Measurements from ENCODE around the gene RPP25L. TPM values are rescaled to one million over a fixed set of nuclear protein-coding genes. Genes with fewer than 3 reads are reported as not detected.
"Not testable (repeated sequence)": the region's sequence is repeated elsewhere in the genome, so short reads cannot be mapped to it uniquely, and the experiment has no call there.

RPP25L gene
- total and polyA plus RNA-seq, 10 of the 15 experiments (the other 5 are each of a cell fraction or from before 2014, with no cell fraction given): 7.7 to 30.2 (median 16.8) TPM

DNA sequence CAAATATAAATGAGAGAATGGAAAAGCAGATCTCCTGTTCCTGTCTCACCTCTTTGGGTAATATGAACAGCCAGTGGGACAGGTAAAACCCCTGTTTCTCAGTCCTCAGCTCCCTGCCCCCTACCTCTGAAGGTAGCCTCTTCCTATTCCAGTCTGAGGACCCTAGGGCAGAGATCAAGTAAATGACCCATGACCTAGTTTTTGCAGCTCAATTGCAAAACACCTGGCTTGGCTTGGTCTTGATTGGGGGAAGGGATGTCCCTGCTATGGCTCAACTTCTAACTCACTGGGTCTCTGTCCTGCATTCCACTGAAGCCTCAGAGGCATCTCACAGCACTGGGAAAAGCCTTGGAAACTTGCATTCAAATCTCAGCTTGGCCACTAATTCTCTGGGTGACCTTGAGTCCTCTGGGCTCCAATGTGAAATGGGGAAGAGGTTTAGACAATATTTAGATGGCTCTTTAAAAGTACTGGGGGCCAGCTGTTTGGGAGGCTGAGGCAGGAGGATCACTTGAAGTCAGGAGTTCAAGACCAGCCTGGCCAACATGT, 32.9 kb upstream of the RPP25L start:
- no peaks in the 10 kb centered on the region for H3K27me3 ChIP-seq (replicated peaks in 1 of 2; ENCODE audit: control insufficient read depth in 2 of 2, insufficient read depth in 2 of 2, low read length in 1 of 2)
- no peak for DNase-seq (ENCODE audit: low read depth, low spot score)
- H3K9ac ChIP-seq (ENCODE audit: control insufficient read depth, insufficient read depth, low read length): no peak overlapping the region
- no peak for FAIRE-seq
- H3K9me3 ChIP-seq (replicated peaks; ENCODE audit: control insufficient read depth, insufficient read depth, low read length): no peaks in the 10 kb centered on the region
- no peak for TF ChIP-seq HDGF (IDR thresholded peaks at IDR 0.05)
- TF ChIP-seq CEBPB (IDR thresholded peaks at IDR 0.05; ENCODE audit: borderline replicate concordance in 1 of 2, low read depth in 2 of 2, low read length in 2 of 2): no peak
- TF ChIP-seq RBBP5 (conservative IDR thresholded peaks at IDR 0.05): no peak
- TF ChIP-seq GATAD2B (conservative IDR thresholded peaks at IDR 0.05; ENCODE audit: low read depth): no peak
- no peak for TF ChIP-seq SREBF2 (IDR thresholded peaks at IDR 0.05; ENCODE audit: low read length)
- TF ChIP-seq POLR2A (IDR thresholded peaks at IDR 0.05; ENCODE audit: low read depth, low read length): no peak
- intact Hi-C loops (cut with micrococcal nuclease; ENCODE audit: unreplicated experiment): no loop called here
- ATAC-seq: no peak
- no peak overlapping the region for H2AFZ ChIP-seq (ENCODE audit: control insufficient read depth, low read depth, low read length)
- no peaks in the 10 kb centered on the region; the same call in 1 of the 2 replicates for H4K20me1 ChIP-seq (ENCODE audit: control insufficient read depth, insufficient read depth)
- SMC1A ChIA-PET (ENCODE audit: uncharacterized antibody, unreplicated experiment): interaction anchor here (0.6 to 1.6 kb wide), 4 partner anchors 10 to 1009 kb away, joined by 3 to 4 read pairs (median 4); no protein-coding TSS in a partner anchor
- no TSS peak for BruUV-seq (replicated peaks)
- H3K79me2 ChIP-seq (ENCODE audit: control insufficient read depth, insufficient read depth, low read length): peaks cover 17% of the 10 kb centered on the region
- H3K4me3 ChIP-seq: no peak overlapping the region
- H3K36me3 ChIP-seq (ENCODE audit: control insufficient read depth in 2 of 2, insufficient read depth in 2 of 2, low read length in 1 of 2): peaks cover 2 to 7% of the 10 kb centered on the region in 2 experiments; a peak in 3 of 4 replicates
- RAD21 ChIA-PET (ENCODE audit: unreplicated experiment): no interaction called here
- in situ Hi-C loops (cut with MboI): loop anchor here (5.0 kb wide), 1 partner anchor 53 kb away; no protein-coding TSS in a partner anchor
- H3K4me1 ChIP-seq (ENCODE audit: control insufficient read depth, insufficient read depth, low read length): peaks cover 14% of the 10 kb centered on the region
- CTCF ChIA-PET: interaction anchor here (1.2 to 5.9 kb wide), 2 partner anchors 9 to 11 kb away, joined by 3 to 103 read pairs; partner anchors contain the start of gene SIGMAR1
- POLR2A ChIA-PET: interaction anchor here (0.8 kb wide), 1 partner anchor 9 kb away, joined by 4 read pairs; no protein-coding TSS in a partner anchor
- H3K27ac ChIP-seq (ENCODE audit: control insufficient read depth, insufficient read depth): no peak overlapping the region
- H3K4me2 ChIP-seq (ENCODE audit: control insufficient read depth, insufficient read depth): no peak overlapping the region

DNA sequence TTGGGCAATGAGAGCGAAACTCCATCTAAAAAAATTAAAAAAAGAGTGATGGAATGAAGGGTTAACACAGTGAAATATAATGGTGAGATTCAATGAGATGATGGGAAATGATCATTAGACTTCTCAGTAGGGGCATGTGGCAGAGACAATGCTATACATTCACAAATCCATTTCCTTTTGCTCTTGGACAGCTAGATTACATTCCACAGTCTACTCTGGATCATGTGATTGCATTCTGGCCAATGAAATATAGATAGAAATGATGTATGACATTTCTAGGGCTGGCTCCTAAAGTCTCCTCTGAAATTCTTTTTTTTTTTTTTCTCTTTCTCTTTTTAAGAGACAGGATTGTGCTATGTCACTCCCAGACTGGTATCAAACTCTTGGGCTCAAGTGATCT, 30.8 kb upstream of the RPP25L start:
- no peaks in the 10 kb centered on the region; the same call in 1 of the 2 replicates for H4K20me1 ChIP-seq (ENCODE audit: control insufficient read depth, insufficient read depth)
- 47% methylated on average over 1 of the region's 1 CpG for WGBS (ENCODE audit: insufficient coverage, insufficient replicate concordance, low lambda C conversion rate, missing lambda C conversion rate)
- BruUV-seq (replicated peaks): no TSS peak

DNA sequence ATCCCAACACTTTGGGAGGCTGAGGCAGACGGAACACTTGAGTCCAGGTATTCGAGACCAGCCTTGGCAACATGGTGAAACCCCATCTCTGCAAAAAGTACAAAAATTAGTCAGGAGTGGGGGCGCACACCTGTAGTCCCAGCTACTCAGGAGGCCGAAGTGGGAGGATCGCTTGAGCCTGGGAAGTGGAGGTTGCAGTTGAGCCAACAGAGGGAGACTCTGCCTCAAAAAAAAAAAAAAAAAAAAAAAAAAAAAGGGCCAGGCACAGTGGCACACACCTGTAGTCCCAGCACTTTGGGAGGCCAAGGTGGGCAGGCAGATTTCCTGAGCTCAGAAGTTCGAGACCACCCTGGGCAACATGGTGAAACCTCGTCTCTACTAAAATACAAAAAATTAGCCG, 27.4 kb upstream of the RPP25L start:
- DNase-seq (ENCODE audit: low read depth, low spot score); H3K4me1 ChIP-seq (ENCODE audit: control insufficient read depth, insufficient read depth, low read length); H3K4me3 ChIP-seq; H3K4me2 ChIP-seq (ENCODE audit: control insufficient read depth, insufficient read depth); H3K36me3 ChIP-seq (ENCODE audit: control insufficient read depth in 2 of 2, insufficient read depth in 2 of 2, low read length in 1 of 2); H3K9me3 ChIP-seq (replicated peaks; ENCODE audit: control insufficient read depth, insufficient read depth, low read length); H4K20me1 ChIP-seq (ENCODE audit: control insufficient read depth, insufficient read depth); FAIRE-seq; ATAC-seq; BruUV-seq (replicated peaks); H2AFZ ChIP-seq (ENCODE audit: control insufficient read depth, low read depth, low read length); H3K9ac ChIP-seq (ENCODE audit: control insufficient read depth, insufficient read depth, low read length); H3K27ac ChIP-seq (ENCODE audit: control insufficient read depth, insufficient read depth); H3K27me3 ChIP-seq (replicated peaks in 1 of 2; ENCODE audit: control insufficient read depth in 2 of 2, insufficient read depth in 2 of 2, low read length in 1 of 2); in situ Hi-C loops (cut with MboI); intact Hi-C loops (cut with micrococcal nuclease; ENCODE audit: unreplicated experiment): not testable (repeated sequence)
- peaks cover 15% of the 10 kb centered on the region for H3K79me2 ChIP-seq (ENCODE audit: control insufficient read depth, insufficient read depth, low read length)
- ChIA-PET RAD21 (ENCODE audit: unreplicated experiment) (interaction anchor here (2.6 kb wide), 1 partner anchor 8 kb away, joined by 14 read pairs; the partner anchor contains the start of gene GALT), POLR2A (interaction anchor here (0.6 to 3.4 kb wide), 2 partner anchors 8 to 53 kb away, joined by 7 to 25 read pairs; partner anchors contain the start of gene GALT), CTCF (interaction anchor here (6.7 to 8.3 kb wide), 3 partner anchors 8 to 26 kb away, joined by 58 to 118 read pairs (median 103); partner anchors contain the start of genes DCTN3, GALT and RPP25L), SMC1A (ENCODE audit: uncharacterized antibody, unreplicated experiment) (interaction anchor here (0.8 to 1.5 kb wide), 3 partner anchors 22 to 63 kb away, joined by 3 to 6 read pairs (median 3); no protein-coding TSS in a partner anchor)
- WGBS (ENCODE audit: insufficient coverage, insufficient replicate concordance, low lambda C conversion rate, missing lambda C conversion rate): 72% methylated on average over 8 of the region's 8 CpGs

More for the DNA sequence above, 30.8 kb upstream of the RPP25L start:
- no peak for TF ChIP-seq FOS (IDR thresholded peaks at IDR 0.05; ENCODE audit: borderline replicate concordance, extremely low read depth, insufficient read length)
- Histone ChIP-seq H3K27ac (ENCODE audit: control insufficient read depth, insufficient read depth) (no peak overlapping the region), H3K27me3 (replicated peaks in 1 of 2; ENCODE audit: control insufficient read depth in 2 of 2, insufficient read depth in 2 of 2, low read length in 1 of 2) (no peaks in the 10 kb centered on the region), H3K79me2 (ENCODE audit: control insufficient read depth, insufficient read depth, low read length) (peaks cover 12% of the 10 kb centered on the region), H3K9me3 (replicated peaks; ENCODE audit: control insufficient read depth, insufficient read depth, low read length) (no peaks in the 10 kb centered on the region), H3K36me3 (ENCODE audit: control insufficient read depth in 2 of 2, insufficient read depth in 2 of 2, low read length in 1 of 2) (no peaks in the 10 kb centered on the region), H3K9ac (ENCODE audit: control insufficient read depth, insufficient read depth, low read length) (no peak overlapping the region), H3K4me2 (ENCODE audit: control insufficient read depth, insufficient read depth) (no peak overlapping the region), H3K4me1 (ENCODE audit: control insufficient read depth, insufficient read depth, low read length) (peaks cover 8% of the 10 kb centered on the region), H3K4me3 (no peak overlapping the region), H2AFZ (ENCODE audit: control insufficient read depth, low read depth, low read length) (no peak overlapping the region)
- intact Hi-C loops (cut with micrococcal nuclease; ENCODE audit: unreplicated experiment): no loop called here
- FAIRE-seq (no peak), ATAC-seq (no peak), DNase-seq (ENCODE audit: low read depth, low spot score) (no peak)
- ChIA-PET POLR2A (no interaction called here), CTCF (interaction anchor here (1.5 kb wide), 1 partner anchor 9 kb away, joined by 14 read pairs; no protein-coding TSS in a partner anchor), SMC1A (ENCODE audit: uncharacterized antibody, unreplicated experiment) (interaction anchor here (1.2 kb wide), 1 partner anchor 9 kb away, joined by 3 read pairs; no protein-coding TSS in a partner anchor), RAD21 (ENCODE audit: unreplicated experiment) (interaction anchor here (0.7 to 1.1 kb wide), 2 partner anchors 9 to 39 kb away, joined by 3 read pairs; no protein-coding TSS in a partner anchor)
- in situ Hi-C loops (cut with MboI): loop anchor here (5.0 kb wide), 1 partner anchor 50 kb away; no protein-coding TSS in a partner anchor

Measured in GM12878 (cell line).